HG03521 (cell line): ENCODE results near the gene COL5A2.

ENCODE experiments used
- ATAC-seq: cut with Tn5 transposase; IDR thresholded peaks from one replicate; pipeline ENCODE4 v1.9.1; 2021; ENCODE audit warnings: mild to moderate bottlenecking, moderate library complexity; ENCODE audit not compliant: unreplicated experiment

Gene COL5A2

DNA sequence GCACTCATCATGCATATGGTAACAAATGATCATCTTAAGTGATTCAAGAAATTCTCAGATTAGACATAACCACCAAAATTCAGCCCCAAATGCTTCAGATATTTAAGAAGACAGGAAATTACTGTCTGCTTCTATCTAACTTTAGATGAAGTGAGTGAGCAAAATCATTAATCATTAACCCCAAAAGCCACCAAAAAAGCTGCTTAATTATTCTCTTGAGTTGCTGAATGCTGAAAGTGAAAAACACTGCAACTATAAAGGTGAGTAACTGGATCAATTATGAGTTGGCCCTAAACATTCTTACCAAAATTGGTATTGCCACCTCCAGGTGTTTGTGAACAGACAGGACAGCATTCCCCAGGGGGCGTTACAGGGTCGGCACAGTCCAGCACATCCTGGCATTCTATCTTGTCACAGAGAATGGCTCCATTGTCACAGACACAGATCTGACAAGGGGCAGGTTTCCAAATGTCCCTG, 69.6 kb downstream of the COL5A2 start:
- peak; percentile 90 for ATAC-seq

GRCh38 chr2:189104934-189105333, 74.6 kb downstream of the COL5A2 start:
- no peak for ATAC-seq

DNA sequence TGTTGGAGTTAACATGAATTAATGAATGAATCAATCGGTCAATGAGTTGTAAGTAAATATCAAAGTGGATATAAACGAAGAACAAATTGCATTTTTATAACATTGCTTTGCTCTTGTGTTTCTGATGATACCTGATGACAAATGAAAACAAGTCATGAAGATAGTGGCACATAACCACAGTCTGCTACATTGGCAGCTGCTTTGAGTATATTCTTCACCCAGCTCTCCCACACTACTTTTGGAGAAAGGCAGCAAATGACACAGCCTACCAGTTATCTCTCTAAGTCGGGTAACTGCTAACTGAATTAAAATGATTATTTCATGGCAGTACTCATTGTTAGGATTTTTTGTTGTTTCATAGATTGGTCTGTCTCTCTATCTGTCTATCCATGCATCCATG, 76.8 kb downstream of the COL5A2 start:
- ATAC-seq = no peak

GRCh38 chr2:189097934-189098333, 81.6 kb downstream of the COL5A2 start:
- ATAC-seq = no peak

- ATAC-seq = no peak
These were observed 82.7 kb downstream of the COL5A2 start for GRCh38 chr2:189096769-189097447.

DNA sequence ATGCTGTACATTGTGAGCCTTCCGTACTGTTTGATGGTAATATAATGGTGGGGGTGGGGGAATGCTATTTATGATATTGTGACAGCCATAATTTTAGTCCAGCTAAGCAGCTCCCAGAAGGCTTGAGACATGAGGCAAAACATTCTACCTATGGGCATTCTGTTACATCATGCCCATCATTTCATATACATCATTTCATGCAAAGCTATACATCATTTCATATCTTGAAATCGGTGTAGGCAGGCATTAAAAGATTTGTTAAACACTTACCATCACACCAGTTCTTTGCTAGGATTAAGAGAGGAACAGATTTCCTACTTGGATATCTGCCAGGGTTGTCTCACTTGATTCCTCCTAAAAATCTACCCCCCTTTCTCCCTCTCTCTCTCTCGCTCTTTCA, 84.5 kb downstream of the COL5A2 start:
- ATAC-seq = no peak

- ATAC-seq = no peak
These were observed 86.6 kb downstream of the COL5A2 start for GRCh38 chr2:189092936-189093335.

DNA sequence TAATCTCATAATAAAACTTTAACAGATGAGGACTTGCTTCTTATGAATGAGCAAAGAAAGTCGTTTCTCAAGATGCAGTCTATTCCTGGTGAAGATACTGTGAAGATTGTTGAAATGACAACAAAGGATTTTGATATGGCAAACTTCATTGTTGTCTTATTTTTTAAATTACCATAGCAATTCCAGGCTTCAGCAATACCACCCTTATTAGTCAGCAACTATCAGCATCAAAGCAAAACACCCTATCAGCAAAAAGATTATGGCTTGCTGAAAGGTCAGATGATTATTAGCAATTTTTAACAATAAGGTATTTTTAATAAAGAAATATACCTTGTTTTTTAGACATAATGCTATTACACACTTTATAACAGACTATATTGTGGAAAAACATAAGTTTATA, 88.3 kb downstream of the COL5A2 start:
- ATAC-seq = no peak

- ATAC-seq = no peak
These were observed 90.9 kb downstream of the COL5A2 start for GRCh38 chr2:189088591-189089205.

DNA sequence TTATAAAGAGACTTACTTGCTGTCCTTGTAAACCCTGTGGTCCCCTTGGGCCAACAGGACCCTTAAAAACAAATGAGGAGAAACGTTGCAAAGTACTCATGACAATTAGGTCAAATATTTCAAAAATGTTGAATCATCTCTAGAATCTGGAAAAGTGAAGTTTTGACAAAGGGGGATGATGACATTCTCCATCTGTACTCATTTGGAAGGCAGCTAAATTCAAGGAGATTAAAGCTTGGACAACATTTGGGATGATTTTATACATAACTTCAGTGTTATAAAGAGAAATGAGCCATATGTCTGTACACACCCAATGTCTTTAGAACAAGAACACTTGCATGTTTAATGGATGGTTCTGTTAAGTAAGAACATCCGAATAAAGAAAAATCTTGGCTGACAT, 92.9 kb downstream of the COL5A2 start:
- no peak for ATAC-seq

DNA sequence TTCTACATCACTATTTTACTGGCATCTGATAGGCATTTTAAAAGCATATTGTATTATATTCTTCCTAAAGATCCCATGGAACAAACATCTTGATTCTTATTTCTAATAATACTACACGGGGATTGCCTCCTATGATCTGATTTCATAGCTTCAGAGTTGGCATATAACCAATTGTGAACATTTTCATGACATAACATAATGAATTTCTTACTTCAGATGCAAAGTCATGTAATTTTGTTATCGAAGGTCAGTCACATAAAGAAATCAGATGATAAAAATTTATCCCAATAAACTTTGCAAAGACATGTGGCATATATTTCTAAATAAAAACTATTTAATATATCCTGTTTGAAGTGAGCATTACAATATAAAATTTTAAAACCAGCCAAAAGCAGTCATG, 93.3 kb downstream of the COL5A2 start:
- no peak for ATAC-seq

- no peak for ATAC-seq
These were observed 96.0 kb downstream of the COL5A2 start for GRCh38 chr2:189083606-189084005.

DNA sequence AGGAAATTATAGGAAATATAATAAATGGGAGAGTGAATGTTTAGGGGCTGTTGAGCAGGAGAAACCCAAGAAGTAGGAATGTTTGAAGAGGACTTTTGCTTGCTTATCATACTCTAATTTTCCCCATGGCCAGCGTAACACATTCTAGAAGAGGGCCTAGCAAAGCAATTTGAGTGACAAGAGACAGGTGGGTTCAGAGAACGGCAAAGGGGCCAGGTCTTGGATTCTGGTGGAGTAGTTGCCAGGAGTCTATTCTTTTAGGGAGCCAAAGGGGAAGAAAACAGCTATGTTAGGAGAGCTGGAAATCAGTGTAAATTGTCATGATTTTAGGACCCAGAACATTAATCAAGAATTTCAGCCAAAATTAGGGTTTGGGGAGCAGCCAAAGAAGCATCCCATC, 96.5 kb downstream of the COL5A2 start:
- no peak for ATAC-seq

DNA sequence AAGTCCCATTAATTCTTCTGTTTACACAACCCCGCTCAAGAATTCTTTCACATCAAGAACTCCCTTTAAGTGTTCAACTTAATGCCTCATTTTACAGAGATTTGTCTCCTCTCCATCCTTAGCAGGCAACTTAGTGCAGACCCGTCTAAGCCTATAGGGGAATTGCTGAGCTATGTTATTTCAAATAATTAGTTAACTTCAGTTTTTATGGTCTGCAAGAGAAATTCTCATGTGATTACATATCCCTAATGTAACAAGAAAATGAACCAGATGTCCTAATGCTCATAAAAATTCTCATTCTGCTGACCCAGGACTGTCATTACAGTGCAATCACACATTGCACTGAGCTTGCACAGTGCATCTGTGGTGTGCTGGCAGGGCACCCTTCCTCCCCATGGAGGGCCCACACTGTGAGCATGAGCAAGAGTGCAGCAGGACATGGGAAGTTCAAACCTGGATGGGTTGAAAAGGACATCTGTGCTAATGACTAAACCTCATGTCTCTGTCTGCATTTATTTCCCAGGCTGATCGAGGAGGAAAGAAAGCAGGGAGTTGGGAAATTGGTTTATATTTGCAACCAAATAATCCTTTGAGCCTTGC, 97.1 kb downstream of the COL5A2 start:
- no peak for ATAC-seq

GRCh38 chr2:189076572-189076971, 103.0 kb downstream of the COL5A2 start:
- ATAC-seq = no peak

- no peak for ATAC-seq
These were observed 103.4 kb downstream of the COL5A2 start for GRCh38 chr2:189076120-189076519.

DNA sequence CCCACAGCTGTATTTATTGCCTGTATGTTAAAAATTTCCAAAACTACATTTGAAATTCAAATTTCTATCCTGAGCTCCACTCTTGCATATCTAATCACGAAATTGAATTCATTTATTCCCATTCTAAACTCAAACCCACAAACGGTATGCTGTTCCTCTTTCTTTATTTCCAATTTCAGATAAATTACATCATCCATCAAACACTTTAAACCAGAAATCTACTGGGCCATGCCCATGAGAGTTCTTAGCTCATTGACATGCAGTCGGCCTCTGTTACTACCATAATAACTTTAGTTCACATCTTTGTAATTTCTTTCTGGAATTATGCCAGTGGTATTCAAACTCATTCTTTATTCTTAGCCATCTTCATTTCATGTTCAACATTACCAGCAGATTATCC, 105.1 kb downstream of the COL5A2 start:
- no peak for ATAC-seq

DNA sequence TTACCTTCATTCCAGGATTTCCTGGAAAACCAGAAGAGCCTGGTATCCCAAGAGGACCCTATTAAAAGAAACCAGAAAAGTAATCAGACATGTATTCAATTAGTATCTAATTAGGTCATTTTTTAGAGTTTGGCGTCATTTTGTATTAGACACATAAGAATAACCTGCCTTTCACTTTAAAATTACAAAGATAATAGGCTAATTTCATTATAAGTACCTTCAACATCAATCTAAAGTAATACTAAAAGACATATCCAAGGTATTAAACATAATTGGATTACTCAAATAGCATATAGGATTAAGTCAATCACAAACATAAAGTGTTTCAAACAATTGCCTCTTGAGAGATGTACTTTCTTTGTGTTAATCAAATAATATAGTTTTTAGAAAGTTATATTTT, 107.5 kb downstream of the COL5A2 start:
- ATAC-seq = no peak

DNA sequence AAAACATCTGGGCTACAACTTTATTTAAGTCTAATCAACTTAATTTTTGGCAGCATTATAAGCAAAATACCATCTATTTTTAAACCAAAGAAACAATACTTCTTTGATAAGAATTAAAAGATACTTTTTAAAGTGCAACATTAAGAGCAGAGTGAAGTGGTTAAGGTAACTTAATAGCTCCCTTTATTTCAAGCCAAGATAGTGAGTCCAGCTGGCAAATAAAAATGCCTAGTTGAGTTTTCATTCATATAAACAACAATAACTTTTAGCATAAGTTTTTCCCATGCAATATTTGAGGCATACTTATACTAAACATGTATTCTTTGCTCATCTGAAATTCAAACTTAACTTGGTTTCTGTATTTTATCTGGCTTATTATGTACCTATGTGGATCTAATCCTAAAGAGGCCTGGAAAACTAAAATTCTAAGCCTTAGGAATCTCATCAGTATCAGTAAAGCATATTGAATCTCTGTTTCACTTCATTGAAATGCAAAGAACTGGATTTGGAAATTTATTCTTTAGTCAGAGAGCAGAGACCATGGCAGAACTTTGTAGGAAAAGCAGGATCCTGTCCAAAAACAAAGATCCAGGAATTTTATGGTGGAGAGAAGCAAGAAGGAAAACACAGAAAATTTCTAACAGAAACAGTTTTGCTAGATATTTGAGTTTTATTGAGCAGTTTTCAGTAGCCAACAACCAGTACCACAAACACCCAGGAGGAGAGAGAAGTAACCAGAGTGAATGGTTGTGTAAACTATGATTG, 109.5 kb downstream of the COL5A2 start:
- ATAC-seq = no peak

DNA sequence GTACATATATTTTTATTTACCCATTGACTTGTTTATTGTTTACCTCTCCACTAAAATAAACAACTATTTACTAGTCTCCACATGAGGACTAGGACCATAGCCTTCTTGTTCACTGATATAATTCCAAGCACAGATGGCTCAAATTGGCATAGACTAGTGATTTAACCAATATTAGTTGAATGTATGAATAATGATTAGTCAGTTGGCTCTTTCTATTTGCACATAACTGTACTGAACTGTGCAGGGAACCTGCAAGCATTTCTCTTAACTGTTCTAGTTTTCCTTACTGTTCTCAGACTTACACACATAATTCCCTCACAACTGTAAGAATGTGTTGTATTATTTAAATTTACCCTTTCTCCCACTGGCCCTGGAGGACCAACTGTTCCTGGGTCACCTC, 113.5 kb downstream of the COL5A2 start:
- no peak for ATAC-seq

DNA sequence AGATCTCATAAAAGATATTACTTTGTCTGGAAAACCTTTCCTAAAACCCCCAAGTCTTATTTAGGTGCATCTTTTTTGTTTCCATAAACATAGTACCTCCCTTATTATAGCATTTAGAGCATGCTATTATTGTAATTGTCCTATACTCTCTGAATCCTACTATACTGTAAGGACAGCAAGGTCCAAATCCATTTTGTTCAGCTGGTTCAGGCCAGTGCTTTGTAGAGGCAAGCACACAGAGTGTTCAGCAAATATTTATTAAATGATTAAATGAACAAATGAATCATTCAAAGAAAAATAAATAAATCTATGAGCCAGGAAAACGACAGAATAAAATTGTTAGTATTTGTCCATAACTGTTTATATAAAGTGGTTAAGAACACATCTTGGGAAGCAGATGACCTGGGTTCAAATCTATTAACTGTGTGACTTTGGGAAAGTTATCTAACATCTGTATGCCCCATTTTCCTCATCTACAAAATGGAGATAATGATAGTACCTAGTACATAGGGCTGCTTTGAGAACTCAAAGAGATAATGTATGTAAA, 119.4 kb downstream of the COL5A2 start:
- no peak for ATAC-seq
